Calu3 (cell line): Measurements from ENCODE around the gene SMARCD3. TPM values are rescaled to one million over a fixed set of nuclear protein-coding genes. Genes with fewer than 3 reads are reported as not detected.

Experiments
- BruUV-seq: library from RNA; stranded (reverse); fragments of 400-500 nt; replicated peaks from 2 replicates; lab custom pipeline; 2021; lab: Mats Ljungman, UMichigan
- CTCF ChIA-PET: fragments of 300-600 bp; sonication (Branson Sonifier 250); formaldehyde crosslinking; loops from one replicate; lab custom pipeline; 2022; ENCODE audit warnings: antibody characterized with exemption; lab: Charles Lee
- DNase-seq: peaks from one replicate; pipeline ENCODE4 v3.0.0; 2022
- H3K27ac Mint-ChIP-seq: one replicate; pipeline ENCODE4 v1.8.0; 2022; ENCODE audit warnings: mixed read lengths; ENCODE audit not compliant: unreplicated experiment
- H3K27me3 Mint-ChIP-seq: one replicate; pipeline ENCODE4 v1.8.0; 2022; ENCODE audit warnings: mixed read lengths; ENCODE audit not compliant: unreplicated experiment
- H3K36me3 Mint-ChIP-seq: one replicate; pipeline ENCODE4 v1.8.0; 2022; ENCODE audit warnings: mild to moderate bottlenecking, moderate library complexity, mixed read lengths; ENCODE audit not compliant: insufficient read depth, unreplicated experiment
- H3K4me1 Mint-ChIP-seq: one replicate; pipeline ENCODE4 v1.8.0; 2022; ENCODE audit warnings: mild to moderate bottlenecking, low read depth, mixed read lengths; ENCODE audit not compliant: unreplicated experiment
- H3K4me3 Mint-ChIP-seq: one replicate; pipeline ENCODE4 v1.8.0; 2022; ENCODE audit warnings: mild to moderate bottlenecking, low read depth, moderate library complexity, mixed read lengths; ENCODE audit not compliant: unreplicated experiment
- H3K9me3 Mint-ChIP-seq: one replicate; pipeline ENCODE4 v1.8.0; 2022; ENCODE audit warnings: low read depth, mixed read lengths; ENCODE audit not compliant: unreplicated experiment
- intact Hi-C: fragments of 100-400 bp; cut with micrococcal nuclease; formaldehyde crosslinking; loops from one replicate; pipeline ENCODE4 v1.10.0; 2022; ENCODE audit not compliant: unreplicated experiment
- total RNA-seq: library from RNA; stranded (reverse); gene quantifications from 2 replicates; pipeline ENCODE4 v1.2.3, GENCODE V29; 2022
- TF ChIP-seq, protein P1 (sequence below): fragments of 200-600 bp; IDR thresholded peaks from one replicate; pipeline ENCODE4 v1.8.0; 2022; ENCODE audit warnings: antibody characterized with exemption; ENCODE audit not compliant: unreplicated experiment

Gene SMARCD3
- total RNA-seq, 1 experiment from 2014 or later, result 2.3 TPM

DNA sequence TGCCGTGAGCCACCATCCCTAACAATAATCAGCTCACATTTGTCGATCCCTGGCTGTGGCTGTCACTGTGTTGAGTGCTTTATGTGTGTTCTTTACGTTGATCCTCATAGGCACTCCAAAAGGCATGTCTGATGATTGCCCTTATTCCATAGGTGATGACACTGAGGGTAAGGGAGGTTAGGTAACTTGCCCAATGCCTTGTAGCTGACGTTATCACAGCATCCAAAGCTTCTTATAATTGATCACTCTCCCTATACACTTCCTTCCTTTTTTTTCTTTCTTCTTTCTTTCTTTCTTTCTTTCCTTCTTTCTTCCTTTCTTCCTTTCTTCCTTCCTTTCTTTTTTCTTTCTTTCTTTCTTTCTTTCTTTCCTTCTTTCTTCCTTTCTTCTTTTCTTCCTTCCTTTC, 41.9 kb upstream of the SMARCD3 start:
- no peak for DNase-seq
- no peaks in the 10 kb centered on the region for H3K9me3 Mint-ChIP-seq
- no TSS peak for BruUV-seq
- intact Hi-C loops, result no loop called here
- CTCF ChIA-PET, result no interaction called here
- no peaks in the 10 kb centered on the region for H3K36me3 Mint-ChIP-seq
- H3K27me3 Mint-ChIP-seq, result peaks cover 33% of the 10 kb centered on the region
- no peaks in the 10 kb centered on the region for H3K4me1 Mint-ChIP-seq
- H3K27ac Mint-ChIP-seq, result no peak overlapping the region
- TF ChIP-seq, protein P1, sequence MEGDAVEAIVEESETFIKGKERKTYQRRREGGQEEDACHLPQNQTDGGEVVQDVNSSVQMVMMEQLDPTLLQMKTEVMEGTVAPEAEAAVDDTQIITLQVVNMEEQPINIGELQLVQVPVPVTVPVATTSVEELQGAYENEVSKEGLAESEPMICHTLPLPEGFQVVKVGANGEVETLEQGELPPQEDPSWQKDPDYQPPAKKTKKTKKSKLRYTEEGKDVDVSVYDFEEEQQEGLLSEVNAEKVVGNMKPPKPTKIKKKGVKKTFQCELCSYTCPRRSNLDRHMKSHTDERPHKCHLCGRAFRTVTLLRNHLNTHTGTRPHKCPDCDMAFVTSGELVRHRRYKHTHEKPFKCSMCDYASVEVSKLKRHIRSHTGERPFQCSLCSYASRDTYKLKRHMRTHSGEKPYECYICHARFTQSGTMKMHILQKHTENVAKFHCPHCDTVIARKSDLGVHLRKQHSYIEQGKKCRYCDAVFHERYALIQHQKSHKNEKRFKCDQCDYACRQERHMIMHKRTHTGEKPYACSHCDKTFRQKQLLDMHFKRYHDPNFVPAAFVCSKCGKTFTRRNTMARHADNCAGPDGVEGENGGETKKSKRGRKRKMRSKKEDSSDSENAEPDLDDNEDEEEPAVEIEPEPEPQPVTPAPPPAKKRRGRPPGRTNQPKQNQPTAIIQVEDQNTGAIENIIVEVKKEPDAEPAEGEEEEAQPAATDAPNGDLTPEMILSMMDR, result no peak
- no peak overlapping the region for H3K4me3 Mint-ChIP-seq

DNA sequence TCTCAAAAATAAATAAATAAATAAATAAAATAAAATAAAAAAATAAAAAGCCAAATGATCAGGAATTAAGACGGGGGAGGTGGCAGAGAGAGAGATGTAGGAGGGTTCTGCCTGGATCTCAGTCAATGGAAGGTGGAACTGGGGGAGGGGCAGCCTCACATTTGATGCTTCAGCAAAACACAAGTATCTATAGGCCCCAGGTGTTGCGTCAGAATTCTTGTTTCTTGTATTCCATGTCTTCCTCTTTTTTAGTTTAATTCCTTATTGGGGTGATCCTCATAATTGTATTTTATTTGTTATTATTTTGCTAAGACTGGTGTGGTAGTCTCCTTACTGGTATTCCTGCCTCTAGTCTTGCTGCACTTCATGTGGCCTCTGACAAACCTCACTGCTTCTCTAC, 41.4 kb upstream of the SMARCD3 start:
- intact Hi-C loops, result no loop called here
- Mint-ChIP-seq H3K36me3 (no peaks in the 10 kb centered on the region), H3K27ac (no peak overlapping the region), H3K4me1 (no peaks in the 10 kb centered on the region), H3K27me3 (peaks cover 33% of the 10 kb centered on the region), H3K4me3 (no peak overlapping the region), H3K9me3 (no peaks in the 10 kb centered on the region)
- no TSS peak for BruUV-seq
- CTCF ChIA-PET, result no interaction called here
- no peak for DNase-seq
- TF ChIP-seq, protein P1, result no peak

DNA sequence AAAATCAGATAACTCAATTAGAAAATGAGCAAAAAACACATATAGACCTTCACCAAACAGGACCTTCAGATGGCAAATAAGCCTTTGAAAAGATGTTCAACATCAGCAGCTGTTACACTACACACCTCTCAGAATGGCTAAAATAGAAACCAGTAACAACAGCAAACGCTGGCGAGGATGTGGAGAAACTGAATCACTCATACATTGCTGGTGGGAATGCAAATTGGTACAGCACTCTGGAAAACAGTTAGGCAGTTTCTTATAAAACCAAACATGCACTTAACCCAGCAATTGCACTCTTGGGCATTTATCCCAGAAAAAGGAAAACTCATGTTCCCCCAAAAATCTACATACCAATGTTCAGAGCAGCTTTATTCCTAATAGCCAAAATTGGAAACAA, 37.7 kb upstream of the SMARCD3 start:
- no peak for DNase-seq
- no peak overlapping the region for H3K27ac Mint-ChIP-seq
- H3K9me3 Mint-ChIP-seq, result no peaks in the 10 kb centered on the region
- TF ChIP-seq, protein P1, result no peak
- H3K4me1 Mint-ChIP-seq, result no peaks in the 10 kb centered on the region
- intact Hi-C loops, result no loop called here
- H3K27me3 Mint-ChIP-seq, result peaks cover 45% of the 10 kb centered on the region
- no peak overlapping the region for H3K4me3 Mint-ChIP-seq
- CTCF ChIA-PET, result interaction anchor here (0.7 to 1.1 kb wide), 3 partner anchors 9 to 162 kb away, joined by 4 to 13 read pairs (median 5); no protein-coding TSS in a partner anchor
- H3K36me3 Mint-ChIP-seq, result no peaks in the 10 kb centered on the region
- BruUV-seq, result no TSS peak

DNA sequence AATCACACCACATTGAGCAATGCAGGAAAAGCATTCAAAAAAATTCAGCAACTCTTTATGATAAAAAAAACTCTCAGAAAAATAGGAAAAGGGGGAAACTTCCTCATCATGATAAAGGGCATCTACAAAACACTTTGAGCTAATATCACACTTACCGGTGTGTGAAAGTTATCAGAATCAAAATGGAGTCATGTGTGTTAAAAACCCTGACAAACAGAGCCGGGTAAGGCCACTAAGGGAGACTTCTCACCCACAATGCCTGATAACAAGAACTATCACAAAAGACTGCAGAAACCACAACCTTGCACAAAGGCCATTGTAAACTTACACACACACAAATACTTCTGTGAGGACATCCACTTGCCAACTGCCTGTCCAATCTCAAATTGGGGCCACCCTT, 34.8 kb upstream of the SMARCD3 start:
- H3K4me3 Mint-ChIP-seq, result no peak overlapping the region
- no peak overlapping the region for H3K27ac Mint-ChIP-seq
- no peak for DNase-seq
- H3K27me3 Mint-ChIP-seq, result peaks cover 74% of the 10 kb centered on the region
- H3K36me3 Mint-ChIP-seq, result no peaks in the 10 kb centered on the region
- no peaks in the 10 kb centered on the region for H3K9me3 Mint-ChIP-seq
- H3K4me1 Mint-ChIP-seq, result no peaks in the 10 kb centered on the region
- TF ChIP-seq, protein P1, result no peak
- intact Hi-C loops, result no loop called here
- BruUV-seq, result no TSS peak
- CTCF ChIA-PET, result no interaction called here
